Duodenal mucosa (tissue), 2 donors: ENCODE data around the gene ANKRD30BL.
"Not testable (repeated sequence)": the region's sequence is repeated elsewhere in the genome, so short reads cannot be mapped to it uniquely, and the experiment has no call there.

Experiments
- H3K27ac ChIP-seq: one replicate; pipeline ENCODE4 v1.7.0; 2013; ENCODE audit warnings: low read depth, low read length
- H3K27me3 ChIP-seq, 2 donors: one replicate each; pipeline ENCODE4 v1.7.0; 2013; ENCODE audit warnings: low read length in 2 of 2, control low read depth in 1 of 2; ENCODE audit not compliant: insufficient read depth in 2 of 2, control insufficient read depth in 1 of 2
- H3K36me3 ChIP-seq, 2 donors: one replicate each; pipeline ENCODE4 v1.7.0; 2013; ENCODE audit warnings: low read length in 2 of 2, control low read depth in 1 of 2; ENCODE audit not compliant: insufficient read depth in 2 of 2, control insufficient read depth in 1 of 2
- H3K4me1 ChIP-seq, 2 donors: one replicate each; pipeline ENCODE4 v1.7.0; 2013; ENCODE audit warnings: low read length in 2 of 2, control low read depth in 1 of 2; ENCODE audit not compliant: insufficient read depth in 2 of 2, control insufficient read depth in 1 of 2
- H3K4me3 ChIP-seq, 2 donors: one replicate each; pipeline ENCODE4 v1.7.0; 2013; ENCODE audit warnings: low read length in 2 of 2, low read depth in 1 of 2
- H3K9ac ChIP-seq, 2 donors: one replicate each; pipeline ENCODE4 v1.7.0; 2013; ENCODE audit warnings: low read length in 2 of 2, low read depth in 1 of 2
- H3K9me3 ChIP-seq, 2 donors: one replicate each; pipeline ENCODE4 v1.7.0; 2013; ENCODE audit warnings: low read length in 2 of 2, control low read depth in 1 of 2; ENCODE audit not compliant: control insufficient read depth in 1 of 2

The ANKRD30BL gene

GRCh38 chr2:132161161-132162124 is at the start of gene ANKRD30BL:
Gene ANKRD30BL, minus strand, starts transcription at chr2:132161952. Its CDS starts 247 bp downstream, at chr2:132161705.
- not testable (repeated sequence) for H3K36me3 ChIP-seq, H3K9me3 ChIP-seq, H3K27ac ChIP-seq, H3K27me3 ChIP-seq, H3K9ac ChIP-seq, H3K4me1 ChIP-seq, H3K4me3 ChIP-seq

GRCh38 chr2:132202866-132203265 is 41.1 kb upstream of the ANKRD30BL start:
- H3K27ac ChIP-seq, H3K9ac ChIP-seq, H3K36me3 ChIP-seq, H3K4me1 ChIP-seq, H3K27me3 ChIP-seq, H3K4me3 ChIP-seq, H3K9me3 ChIP-seq: not testable (repeated sequence)

GRCh38 chr2:132192854-132193253 is 31.1 kb upstream of the ANKRD30BL start:
- H3K9ac ChIP-seq, H3K9me3 ChIP-seq, H3K4me1 ChIP-seq, H3K4me3 ChIP-seq, H3K27me3 ChIP-seq, H3K27ac ChIP-seq, H3K36me3 ChIP-seq: not testable (repeated sequence)

GRCh38 chr2:132167100-132167499 is 5.3 kb upstream of the ANKRD30BL start:
- not testable (repeated sequence) for H3K4me1 ChIP-seq, H3K9me3 ChIP-seq, H3K36me3 ChIP-seq, H3K4me3 ChIP-seq, H3K9ac ChIP-seq, H3K27me3 ChIP-seq, H3K27ac ChIP-seq

GRCh38 chr2:132162125-132162660 is 441 bp upstream of the ANKRD30BL start:
- not testable (repeated sequence) for H3K36me3 ChIP-seq, H3K9me3 ChIP-seq, H3K27ac ChIP-seq, H3K9ac ChIP-seq, H3K27me3 ChIP-seq, H3K4me3 ChIP-seq, H3K4me1 ChIP-seq

- not testable (repeated sequence) for H3K9ac ChIP-seq, H3K9me3 ChIP-seq, H3K27me3 ChIP-seq, H3K36me3 ChIP-seq, H3K4me3 ChIP-seq, H3K27ac ChIP-seq, H3K4me1 ChIP-seq
These were observed 15.0 kb downstream of the ANKRD30BL start for GRCh38 chr2:132146774-132147173.
